NCI-H748 (cell line): Measurements from ENCODE around the gene SLC16A11.
"Not testable (repeated sequence)": the region's sequence is repeated elsewhere in the genome, so short reads cannot be mapped to it uniquely, and the experiment has no call there.

Experiments
- DNase-seq: peaks from one replicate; lab custom pipeline; 2025; ENCODE audit not compliant: unreplicated experiment; lab: John Stamatoyannopoulos, UW

Gene SLC16A11, protein sequence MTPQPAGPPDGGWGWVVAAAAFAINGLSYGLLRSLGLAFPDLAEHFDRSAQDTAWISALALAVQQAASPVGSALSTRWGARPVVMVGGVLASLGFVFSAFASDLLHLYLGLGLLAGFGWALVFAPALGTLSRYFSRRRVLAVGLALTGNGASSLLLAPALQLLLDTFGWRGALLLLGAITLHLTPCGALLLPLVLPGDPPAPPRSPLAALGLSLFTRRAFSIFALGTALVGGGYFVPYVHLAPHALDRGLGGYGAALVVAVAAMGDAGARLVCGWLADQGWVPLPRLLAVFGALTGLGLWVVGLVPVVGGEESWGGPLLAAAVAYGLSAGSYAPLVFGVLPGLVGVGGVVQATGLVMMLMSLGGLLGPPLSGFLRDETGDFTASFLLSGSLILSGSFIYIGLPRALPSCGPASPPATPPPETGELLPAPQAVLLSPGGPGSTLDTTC

DNA sequence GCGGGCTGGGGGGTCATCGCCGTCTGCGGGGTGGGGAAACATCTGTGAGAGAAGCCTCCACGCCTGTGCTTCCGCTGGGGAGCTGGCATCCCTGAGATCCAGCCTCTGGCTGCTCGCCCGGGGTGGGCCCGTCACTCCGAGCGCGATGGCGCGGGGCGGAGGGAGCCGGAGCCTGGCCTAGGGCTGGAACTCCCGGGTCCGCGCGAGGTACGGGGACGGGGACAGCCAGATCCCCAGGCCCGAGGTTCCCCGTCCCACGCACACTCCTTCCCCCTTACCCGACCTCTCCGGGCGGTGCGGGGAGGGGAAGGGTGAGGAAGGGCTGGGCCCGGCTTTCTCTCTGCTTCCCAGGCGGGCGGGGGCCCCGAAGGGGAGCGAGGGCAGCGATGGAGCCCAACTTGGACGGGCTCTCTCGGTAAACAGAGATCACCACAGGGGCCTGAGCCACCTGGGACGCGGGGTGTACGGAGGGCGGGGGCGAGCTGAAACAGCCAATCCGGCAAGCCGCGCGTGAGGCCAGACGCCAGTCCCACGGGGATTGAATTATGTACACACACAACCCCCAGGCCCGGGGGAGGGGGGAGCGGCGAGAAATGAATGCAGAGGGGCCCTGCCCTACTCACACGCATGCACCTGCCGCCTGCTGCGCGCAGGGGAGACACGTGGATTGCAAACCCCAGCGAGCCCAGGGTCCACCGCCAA, at the start of gene SLC16A11:
Gene SLC16A11, minus strand, starts transcription at position 596 of the 702 bp plus-strand sequence. Its CDS starts 579 bp downstream, at position 17.
- DNase-seq, result peak; percentile 82

DNA sequence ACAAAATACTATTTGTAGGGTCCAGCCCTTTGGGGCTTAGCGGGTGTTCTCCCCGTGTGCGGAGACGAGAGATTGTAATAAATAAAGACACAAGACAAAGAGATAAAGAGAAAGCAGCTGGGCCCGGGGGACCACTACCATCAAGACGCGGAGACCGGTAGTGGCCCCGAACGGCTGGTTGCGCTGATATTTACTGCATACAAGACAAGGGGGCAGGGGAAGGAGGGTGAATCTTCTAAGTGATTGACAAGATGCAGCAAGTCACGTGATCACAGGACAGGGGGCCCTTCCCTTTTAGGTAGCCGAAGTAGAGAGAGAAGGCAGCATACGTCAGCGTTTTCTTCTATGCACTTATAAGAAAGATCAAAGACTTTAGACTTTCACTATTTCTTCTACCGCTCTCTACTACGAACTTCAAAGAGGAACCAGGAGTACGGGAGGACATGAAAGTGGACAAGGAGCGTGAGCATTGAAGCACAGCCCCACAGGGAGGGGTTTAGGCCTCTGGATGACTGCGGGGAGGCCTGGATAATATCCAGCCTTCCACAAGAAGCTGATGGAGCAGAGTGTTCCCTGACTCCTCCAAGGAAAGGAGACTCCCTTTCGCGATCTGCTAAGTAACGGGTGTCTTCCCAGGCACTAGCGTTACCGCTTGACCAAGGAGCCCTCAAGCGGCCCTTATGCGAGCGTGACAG, 47.6 kb upstream of the SLC16A11 start:
- DNase-seq, result not testable (repeated sequence)

DNA sequence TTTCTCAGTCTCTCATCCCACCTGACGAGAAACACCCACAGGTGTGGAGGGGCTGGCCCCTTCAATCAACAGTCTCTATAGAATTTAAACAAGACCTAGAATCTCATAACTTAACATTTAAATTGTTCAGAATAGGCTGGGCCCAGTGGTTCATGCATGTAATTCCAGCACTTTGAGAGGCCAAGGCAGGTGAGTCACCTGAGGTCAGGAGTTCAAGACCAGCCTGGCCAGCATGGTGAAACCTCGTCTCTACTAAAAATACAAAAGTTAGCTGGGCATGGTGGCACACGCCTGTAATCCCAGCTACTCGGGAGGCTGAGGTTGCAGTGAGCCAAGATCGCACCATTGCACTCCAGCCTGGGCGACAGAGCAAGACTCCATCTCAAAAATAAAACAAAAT, 45.7 kb upstream of the SLC16A11 start:
- DNase-seq, result not testable (repeated sequence)

DNA sequence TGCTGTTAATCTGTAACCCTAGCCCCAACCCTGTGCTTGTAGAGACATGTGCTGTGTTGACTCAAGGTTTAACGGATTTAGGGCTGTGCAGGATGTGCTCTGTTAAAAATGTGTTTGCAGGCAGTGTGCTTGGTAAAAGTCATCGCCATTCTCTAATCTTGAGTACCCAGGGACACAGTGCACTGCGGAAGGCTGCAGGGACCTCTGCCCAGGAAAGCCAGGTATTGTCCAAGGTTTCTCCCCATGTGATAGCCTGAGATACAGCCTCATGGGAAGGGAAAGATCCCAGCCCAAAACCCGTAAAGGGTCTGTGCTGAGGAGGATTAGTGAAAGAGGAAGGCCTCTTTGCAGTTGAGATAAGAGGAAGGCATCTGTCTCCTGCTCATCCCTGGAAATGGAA, 44.5 kb upstream of the SLC16A11 start:
- not testable (repeated sequence) for DNase-seq

DNA sequence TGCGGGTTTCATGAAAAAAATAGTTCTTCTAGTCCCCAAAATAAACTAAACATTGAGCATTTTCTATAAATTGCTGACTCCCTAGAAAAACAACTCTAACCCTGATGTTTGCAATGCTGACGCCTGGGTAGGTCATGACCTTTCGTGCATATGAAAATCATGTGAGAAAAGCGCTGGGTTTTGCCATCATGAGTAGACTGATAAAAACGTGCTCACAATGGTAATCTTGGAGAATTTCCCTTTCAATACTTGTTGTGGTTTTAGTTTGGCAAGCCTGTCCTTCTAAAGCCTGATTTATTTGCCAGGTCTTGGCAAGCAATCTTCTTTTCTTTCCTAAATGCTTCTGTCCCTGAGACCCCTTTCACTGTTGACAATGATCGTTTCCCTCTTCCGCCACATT, 40.2 kb upstream of the SLC16A11 start:
- DNase-seq, result no peak

DNA sequence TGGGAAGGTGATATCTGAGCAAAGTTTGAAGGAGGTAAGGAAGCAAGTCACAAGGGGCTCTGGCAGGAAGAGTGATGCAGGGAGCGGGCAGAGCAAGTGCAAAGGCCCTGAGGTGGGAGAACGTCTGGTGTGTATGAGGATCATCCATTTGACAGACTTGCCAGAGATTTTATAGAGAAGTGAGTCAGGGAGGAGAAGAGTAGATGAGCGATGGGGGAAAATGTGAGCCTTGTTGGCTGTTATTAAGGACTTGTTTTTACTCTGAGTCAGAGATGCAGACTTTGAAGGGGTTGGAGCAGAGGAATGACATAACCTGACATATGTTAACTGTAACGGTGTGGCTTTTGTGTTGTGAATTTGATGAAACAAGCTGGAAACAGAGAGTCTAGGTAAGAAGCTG, 39.7 kb upstream of the SLC16A11 start:
- DNase-seq, result no peak

DNA sequence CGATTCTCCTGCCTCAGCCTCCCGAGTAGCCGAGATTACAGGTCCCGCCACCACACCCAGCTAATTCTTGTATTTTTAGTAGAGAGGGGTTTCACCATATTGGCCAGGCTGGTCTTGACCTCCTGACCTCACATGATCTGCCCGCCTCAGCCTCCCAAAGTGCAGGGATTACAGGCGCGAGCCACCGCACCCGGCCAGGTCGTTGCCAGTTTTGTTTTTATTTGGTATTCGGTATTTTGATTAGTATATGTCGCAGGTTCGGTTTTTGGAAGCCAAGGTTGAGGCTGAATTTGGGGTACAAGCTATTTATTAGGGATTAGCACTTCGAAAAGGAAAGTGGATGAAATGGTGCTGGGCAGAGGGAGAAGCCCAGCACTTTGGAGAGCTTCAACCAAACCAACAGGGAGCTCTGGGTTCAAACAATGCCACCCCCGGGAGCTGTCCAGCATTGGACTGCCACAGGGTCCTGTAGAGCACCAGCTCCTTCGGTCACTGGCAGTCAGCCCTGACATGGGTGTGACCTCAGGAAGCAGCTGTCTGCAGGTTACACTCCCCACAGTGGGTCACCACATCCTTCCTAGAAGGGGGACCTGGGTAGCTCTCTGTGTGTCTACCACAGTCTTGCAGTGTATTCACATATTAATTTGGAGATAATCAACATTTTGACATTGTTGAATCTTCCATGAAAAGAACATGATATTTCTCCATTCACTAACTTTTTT, 37.6 kb upstream of the SLC16A11 start:
- no peak for DNase-seq

DNA sequence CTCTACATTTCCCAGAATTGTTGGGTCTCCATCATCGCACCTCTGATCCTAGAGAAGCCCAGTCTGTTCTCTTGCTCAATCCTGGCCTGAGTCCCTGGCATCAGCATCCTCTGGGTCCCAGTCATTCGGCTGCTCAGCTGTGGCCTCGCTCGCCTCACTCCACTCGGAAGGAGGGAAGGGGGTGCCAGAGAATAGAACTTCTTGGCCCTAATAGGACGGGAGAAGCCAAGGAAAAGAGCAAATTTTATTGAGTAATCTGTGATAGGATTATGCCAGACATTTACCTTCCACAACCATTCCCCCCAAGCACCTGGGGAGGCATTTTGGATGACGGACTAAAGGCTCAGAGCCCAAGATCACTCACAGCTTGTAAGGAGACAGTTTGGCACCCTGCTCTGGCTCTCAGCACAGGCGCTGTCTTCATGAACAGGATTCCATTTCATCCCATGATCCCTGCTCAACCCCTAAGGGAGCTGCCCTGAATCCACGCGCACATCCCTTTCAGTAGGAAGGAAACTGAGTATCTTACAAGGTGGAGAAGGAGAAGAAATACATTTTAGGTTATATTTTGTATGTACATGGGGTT, 36.7 kb upstream of the SLC16A11 start:
- no peak for DNase-seq

DNA sequence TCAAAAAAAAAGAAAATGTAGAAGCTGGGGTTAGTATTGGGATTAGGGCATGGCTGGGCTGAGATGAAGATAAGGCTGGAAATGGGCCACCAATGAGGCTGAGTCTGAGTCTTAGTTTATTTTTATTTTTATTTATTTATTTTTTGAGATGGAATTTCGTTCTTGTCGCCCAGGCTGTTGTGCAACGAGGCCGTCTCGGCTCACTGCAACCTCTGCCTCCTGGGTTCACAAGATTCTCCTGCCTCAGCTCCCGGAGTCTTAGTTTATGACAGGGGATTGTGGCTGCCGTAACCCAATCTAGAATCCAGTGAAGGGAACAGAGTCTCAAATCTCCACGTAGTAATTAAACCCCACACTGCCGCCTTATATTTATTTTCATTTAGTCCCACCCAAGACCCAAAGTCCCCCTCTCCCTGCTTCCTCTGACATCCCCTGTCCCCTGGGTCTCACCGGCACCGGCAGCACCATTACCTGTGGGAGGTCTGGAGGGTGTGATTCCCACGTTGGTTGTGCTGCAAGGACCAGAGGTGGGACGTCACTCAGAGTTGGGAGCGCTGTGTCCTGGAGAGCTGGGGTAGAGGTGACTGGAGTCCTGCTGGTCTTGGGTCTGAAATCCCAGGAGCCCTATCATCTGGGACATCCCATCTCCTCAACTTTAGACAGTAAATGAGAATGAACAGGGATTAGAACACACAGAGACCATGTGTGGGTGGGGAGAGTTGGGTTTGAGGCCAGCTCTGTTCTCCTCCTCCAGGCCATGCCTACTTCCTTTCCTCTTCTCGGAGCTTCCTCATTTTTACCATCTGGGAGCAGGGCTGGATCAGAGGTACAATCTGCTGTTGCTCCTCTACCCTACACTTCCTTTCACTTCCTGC, 35.9 kb upstream of the SLC16A11 start, which contains the start of gene CLEC10A:
Gene CLEC10A, minus strand, starts transcription at position 671 of the 875 bp plus-strand sequence. CDS start 1,439 bp downstream, outside the sequence.
- DNase-seq, result no peak

DNA sequence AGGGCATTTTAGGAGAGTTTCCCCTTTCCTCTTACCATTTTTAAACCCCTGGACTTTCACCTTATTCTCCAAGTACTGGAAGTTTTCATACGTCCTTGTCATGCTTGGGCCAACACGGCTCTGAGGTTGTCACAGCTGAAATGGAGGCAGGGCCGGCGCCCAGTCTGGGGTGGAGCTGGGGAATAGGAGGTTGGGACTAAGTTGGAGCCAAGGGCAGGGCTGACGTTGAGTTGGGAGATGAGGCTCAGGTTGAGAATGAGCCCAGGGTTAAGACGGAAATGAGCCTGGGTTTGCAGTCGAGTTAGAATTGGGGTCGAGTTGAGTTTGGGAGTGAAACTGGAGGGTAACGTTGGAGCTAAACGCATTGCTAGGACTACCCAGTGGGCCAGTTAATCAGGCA, 34.8 kb upstream of the SLC16A11 start:
- no peak for DNase-seq

DNA sequence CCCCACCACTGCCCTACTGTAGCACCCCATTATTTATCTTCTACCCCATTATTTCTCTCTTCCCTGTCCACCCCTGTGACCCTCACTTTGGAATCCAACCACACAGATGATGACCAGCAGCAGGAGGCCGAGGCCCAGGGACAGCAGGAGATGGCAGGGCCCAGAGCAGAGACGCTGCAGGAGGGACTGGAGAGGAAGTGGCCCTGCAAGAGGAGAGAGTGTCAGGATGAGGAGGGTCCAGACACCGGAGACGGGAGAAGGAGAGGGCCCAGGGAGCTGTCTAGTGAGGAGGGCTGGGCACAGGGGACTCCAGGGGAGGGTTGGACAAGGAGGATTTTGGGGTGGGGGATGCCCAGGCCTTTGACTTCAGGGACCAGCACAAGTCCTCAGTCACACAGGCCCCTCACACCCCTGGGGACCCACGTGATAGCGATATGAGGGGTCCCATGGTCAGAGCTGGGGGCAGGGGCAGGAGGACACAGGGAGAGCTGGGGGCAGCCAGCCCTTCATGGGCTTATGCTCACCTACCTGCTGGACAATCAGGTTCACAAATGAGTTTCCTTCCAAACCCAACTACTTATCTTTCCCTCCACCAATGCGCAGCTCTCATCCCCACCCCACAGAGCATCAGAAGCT, 34.1 kb upstream of the SLC16A11 start:
- no peak for DNase-seq

DNA sequence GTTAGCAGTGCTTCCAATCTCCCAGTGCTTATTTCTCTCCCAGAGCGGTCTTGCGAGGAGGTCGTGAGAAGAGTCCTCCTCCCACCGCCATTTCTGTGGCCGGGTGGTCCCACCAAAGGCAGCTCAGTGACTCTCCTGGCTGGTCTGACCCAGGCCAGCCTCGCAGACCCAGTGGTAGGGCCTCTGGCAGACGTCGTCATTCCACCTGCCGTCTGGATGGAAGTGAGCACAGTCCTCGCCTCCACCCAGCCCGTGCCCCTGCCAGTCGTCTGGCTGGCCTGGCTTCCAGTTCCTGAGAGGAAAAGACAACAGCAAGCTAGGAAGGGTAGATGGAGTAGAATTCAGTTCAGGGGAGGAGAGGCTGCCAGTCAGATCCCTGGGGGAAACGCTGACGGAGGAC, 31.0 kb upstream of the SLC16A11 start:
- DNase-seq, result no peak

DNA sequence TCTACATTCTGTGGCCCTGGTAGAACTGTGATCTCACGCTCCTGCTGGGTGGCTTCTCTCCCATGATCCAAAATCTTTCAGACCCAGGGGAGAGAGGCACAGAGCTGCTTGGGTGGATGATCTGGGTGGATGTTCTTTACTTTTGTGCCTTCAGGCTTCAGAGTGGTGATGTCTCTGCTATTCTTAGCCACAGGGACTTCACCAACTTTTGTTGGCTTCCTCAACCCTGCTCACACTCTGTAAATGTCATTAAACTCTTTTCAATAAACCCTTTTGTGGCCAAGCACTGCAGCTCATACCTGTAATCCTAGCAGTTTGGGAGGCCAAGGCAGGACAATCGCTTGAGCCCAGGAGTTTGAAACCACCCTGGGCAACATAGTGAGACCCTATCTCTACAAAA, 28.5 kb upstream of the SLC16A11 start:
- DNase-seq, result no peak

DNA sequence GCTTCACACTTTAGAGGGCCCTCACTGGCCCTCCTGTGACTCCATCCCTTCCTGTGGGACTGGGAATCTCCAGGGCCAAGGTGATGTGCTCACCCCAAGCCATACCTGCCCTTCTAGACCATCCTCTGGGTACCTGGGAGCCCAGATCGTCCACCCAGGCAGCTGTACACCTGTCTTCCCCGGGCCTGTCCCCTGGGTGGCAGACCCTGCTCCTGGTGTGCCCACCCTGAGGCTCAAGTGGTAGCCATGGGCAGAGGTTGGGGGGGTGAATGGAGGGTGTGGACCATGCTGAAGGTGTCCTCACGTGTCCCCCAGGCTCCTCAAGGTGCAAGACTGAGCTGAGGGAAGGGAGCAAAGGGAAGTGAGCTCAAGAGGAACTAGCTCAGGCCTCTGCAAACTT, 26.8 kb upstream of the SLC16A11 start:
- DNase-seq, result no peak

DNA sequence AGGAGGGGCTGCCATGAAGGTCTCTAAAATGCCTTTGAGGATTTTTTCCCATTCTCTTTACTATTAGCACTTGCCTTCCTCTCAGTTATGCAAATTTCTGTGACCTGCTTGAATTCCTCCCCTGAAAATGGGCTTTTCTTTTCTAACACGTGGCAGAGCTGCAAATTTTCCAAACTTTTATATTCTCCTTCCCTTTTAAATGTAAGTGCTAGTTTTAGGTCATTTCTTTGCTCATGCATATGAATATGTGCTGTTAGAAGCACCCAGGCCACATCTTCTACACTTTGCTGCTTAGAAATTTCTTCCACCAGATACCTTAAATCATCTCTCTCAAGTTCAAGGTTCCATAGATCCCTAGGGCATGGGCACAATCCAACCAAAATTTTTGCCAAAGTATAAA, 24.4 kb upstream of the SLC16A11 start:
- DNase-seq, result no peak

DNA sequence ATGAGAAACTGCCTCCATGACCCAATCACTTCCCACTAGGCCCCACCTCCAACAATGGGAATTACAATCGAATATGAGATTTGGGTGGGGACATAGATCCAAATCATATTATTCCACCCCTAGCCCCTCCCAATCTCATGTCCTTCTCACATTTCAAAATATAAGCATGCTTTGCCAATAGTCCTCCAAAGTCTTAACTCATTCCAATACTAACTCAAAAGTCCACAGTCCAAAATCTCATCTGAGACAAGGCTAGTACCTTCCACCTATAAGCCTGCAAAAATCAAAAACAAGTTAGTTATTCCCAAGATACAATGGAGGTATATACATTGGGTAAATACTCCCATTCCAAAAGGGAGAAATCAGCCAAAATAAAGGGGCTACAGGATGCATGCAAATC, 23.3 kb upstream of the SLC16A11 start:
- DNase-seq, result no peak

DNA sequence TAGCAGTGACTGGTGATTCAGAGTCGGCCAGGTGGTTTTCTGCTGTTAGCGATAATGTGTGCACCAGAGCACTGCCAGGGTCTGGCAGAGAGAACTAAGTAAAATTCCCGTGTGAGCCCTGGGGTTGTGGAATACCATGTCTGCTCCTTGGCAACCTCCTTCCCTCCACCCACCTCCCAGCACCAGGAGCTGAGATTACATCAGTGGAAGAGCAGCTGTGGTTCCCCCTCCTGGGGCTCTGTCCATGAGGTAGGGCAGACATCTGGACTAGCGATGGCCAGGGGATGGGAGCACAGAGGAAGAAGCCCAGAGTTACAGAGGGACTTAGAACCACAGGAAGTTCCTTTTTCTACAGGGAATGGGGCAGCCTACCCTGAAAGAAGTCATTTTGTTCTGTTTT, 20.4 kb upstream of the SLC16A11 start:
- no peak for DNase-seq

DNA sequence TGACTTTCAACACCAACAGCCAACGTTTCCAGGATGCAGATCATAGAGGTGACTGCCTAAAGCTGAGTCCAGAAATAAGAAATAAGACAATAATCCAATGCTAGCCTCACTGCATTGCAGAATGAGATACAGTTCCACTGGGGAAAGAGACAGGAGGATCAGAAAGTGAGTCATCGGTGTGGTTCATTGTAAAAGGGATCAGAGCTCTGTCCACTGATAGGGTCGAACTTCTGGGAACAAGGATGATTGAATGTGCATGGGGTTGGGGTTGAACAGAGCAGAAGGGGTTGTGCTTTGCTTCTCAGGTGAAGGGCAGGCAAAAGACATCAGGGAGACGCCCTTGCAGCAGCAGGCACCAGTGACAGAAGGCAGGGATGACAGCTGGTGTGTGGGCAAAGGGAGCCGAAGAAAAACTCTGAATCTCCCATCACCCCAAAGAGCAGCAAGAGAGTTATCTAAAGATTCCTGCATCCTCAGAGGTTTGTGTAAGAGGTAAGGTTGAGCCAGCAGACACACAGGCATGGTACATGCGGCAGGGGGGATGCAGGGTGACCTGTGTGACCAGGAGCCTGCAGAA, 19.7 kb upstream of the SLC16A11 start:
- DNase-seq, result no peak
